ENCODE measurements around the gene TCTA. TPM values are rescaled to one million over a fixed set of nuclear protein-coding genes. Genes with fewer than 3 reads are reported as not detected.

Gene TCTA
- total and polyA plus RNA-seq, 9 of the 15 experiments (the other 6 are each of a cell fraction or from before 2014, with no cell fraction given), result 4.0 to 15.4 (median 8.2) TPM

DNA sequence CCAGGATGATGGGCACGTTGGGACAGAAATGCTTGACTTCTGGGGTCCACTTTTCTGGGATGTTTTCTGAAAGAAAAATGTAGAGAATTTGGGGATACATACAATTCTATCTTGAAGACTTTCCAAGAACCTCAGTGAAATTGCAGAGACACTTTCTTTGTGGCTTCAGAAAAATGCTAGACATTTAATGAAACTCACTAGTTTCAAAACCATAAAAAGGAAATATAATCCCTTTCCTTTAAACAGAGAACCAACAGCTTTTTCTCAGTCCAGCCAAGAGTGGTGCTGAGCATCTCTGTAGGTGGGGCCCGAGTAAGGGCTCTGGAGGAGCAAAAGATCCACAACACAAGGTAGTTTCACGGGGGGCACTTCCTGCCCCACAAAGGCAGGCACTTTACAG, 49.7 kb upstream of the TCTA start:
- Histone ChIP-seq H2AFZ (ENCODE audit: low read depth, low read length) (no peak overlapping the region), H3K4me3 (no peak overlapping the region), H3K27ac (ENCODE audit: extremely low read depth, low read depth, low read length) (no peak overlapping the region), H3K79me2 (ENCODE audit: control insufficient read depth, insufficient read depth, low read length) (peaks cover 5% of the 10 kb centered on the region; the same call in 1 of the 3 replicates), H3K27me3 (ENCODE audit: control insufficient read depth in 2 of 2, insufficient read depth in 2 of 2, low read length in 2 of 2) (no peaks in the 10 kb centered on the region), H3K9me3 (replicated peaks; ENCODE audit: control insufficient read depth, insufficient read depth, low read depth, low read length) (no peaks in the 10 kb centered on the region), H4K20me1 (replicated peaks; ENCODE audit: control insufficient read depth, insufficient read depth, low read length) (no peaks in the 10 kb centered on the region), H3K4me1 (replicated peaks in 1 of 2; ENCODE audit: control insufficient read depth in 2 of 2, insufficient read depth in 2 of 2, low read length in 2 of 2) (peaks cover 0 to 2% of the 10 kb centered on the region in 2 experiments; a peak in 4 of 5 replicates), H3K4me2 (ENCODE audit: insufficient read depth, low read length) (no peak overlapping the region), H3K9ac (ENCODE audit: insufficient read depth in 1 of 2, low read depth in 2 of 2, low read length in 2 of 2) (no peak overlapping the region), H3K9me1 (ENCODE audit: control insufficient read depth, insufficient read depth, low read length) (no peaks in the 10 kb centered on the region), H3K36me3 (ENCODE audit: control insufficient read depth, insufficient read depth, low read length) (peaks cover 83% of the 10 kb centered on the region; the same call in 2 of the 3 replicates)
- intact Hi-C loops (cut with micrococcal nuclease) (no loop called here), in situ Hi-C loops (cut with MboI) (no loop called here)
- no TSS peak for BruUV-seq (replicated peaks)
- WGBS (ENCODE audit: insufficient coverage, low coverage, missing lambda C conversion rate), result 78% methylated on average over 3 of the region's 3 CpGs
- CTCF ChIA-PET (ENCODE audit: low intra/inter-chr PET ratio), result no interaction called here
- POLR2A ChIA-PET, result interaction anchor here (0.5 kb wide), 1 partner anchor 54 kb away, joined by 3 read pairs; no protein-coding TSS in a partner anchor
- DNase-seq (ENCODE audit: extremely low read depth in 1 of 4, low spot score in 3 of 4) (no peak), FAIRE-seq (no peak), ATAC-seq (no peak)
- no peak for TF ChIP-seq MAFG (tag; conservative IDR thresholded peaks at IDR 0.05)
- no peak for TF ChIP-seq USF2 (CRISPR knock-in tag; IDR thresholded peaks at IDR 0.05)
- no peak for TF ChIP-seq REST (IDR thresholded peaks at IDR 0.05; ENCODE audit: borderline replicate concordance)
- TF ChIP-seq REST (CRISPR knock-in tag; IDR thresholded peaks at IDR 0.05; ENCODE audit: low read depth), result no peak
- no peak for TF ChIP-seq MEF2A (IDR thresholded peaks at IDR 0.05; ENCODE audit: control insufficient read depth, low read depth, low read length)
- TF ChIP-seq FOXK1 (CRISPR knock-in tag; IDR thresholded peaks at IDR 0.05; ENCODE audit: borderline replicate concordance), result no peak
- TF ChIP-seq SIN3B (IDR thresholded peaks at IDR 0.05; ENCODE audit: low read depth), result no peak
- no peak for TF ChIP-seq RBM15 (IDR thresholded peaks at IDR 0.05; ENCODE audit: insufficient read depth, low read length)
- TF ChIP-seq, protein P1, sequence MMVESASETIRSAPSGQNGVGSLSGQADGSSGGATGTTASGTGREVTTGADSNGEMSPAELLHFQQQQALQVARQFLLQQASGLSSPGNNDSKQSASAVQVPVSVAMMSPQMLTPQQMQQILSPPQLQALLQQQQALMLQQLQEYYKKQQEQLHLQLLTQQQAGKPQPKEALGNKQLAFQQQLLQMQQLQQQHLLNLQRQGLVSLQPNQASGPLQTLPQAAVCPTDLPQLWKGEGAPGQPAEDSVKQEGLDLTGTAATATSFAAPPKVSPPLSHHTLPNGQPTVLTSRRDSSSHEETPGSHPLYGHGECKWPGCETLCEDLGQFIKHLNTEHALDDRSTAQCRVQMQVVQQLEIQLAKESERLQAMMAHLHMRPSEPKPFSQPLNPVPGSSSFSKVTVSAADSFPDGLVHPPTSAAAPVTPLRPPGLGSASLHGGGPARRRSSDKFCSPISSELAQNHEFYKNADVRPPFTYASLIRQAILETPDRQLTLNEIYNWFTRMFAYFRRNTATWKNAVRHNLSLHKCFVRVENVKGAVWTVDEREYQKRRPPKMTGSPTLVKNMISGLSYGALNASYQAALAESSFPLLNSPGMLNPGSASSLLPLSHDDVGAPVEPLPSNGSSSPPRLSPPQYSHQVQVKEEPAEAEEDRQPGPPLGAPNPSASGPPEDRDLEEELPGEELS (CRISPR knock-in tag; IDR thresholded peaks at IDR 0.05; ENCODE audit: borderline replicate concordance), result no peak
- TF ChIP-seq ZNF699 (CRISPR knock-in tag; IDR thresholded peaks at IDR 0.05; ENCODE audit: insufficient replicate concordance), result no peak
- TF ChIP-seq GTF2E2 (tag; IDR thresholded peaks at IDR 0.05), result no peak
- no peak for TF ChIP-seq ZNF766 (CRISPR knock-in tag; conservative IDR thresholded peaks at IDR 0.05)

All from K562 (cell line).